HFFc6 (cell line): ENCODE results near the gene WDR38. TPM values are rescaled to one million over a fixed set of nuclear protein-coding genes. Genes with fewer than 3 reads are reported as not detected.

Source experiments
- DNase-seq: peaks from one replicate; pipeline ENCODE4 v3.0.0-alpha.2; 2018
- H3K27ac Mint-ChIP-seq: 2 replicates; pipeline ENCODE4 v1.8.0; 2020; ENCODE audit warnings: mild to moderate bottlenecking, mixed read lengths
- H3K27me3 Mint-ChIP-seq: 2 replicates; pipeline ENCODE4 v1.8.0; 2021; ENCODE audit warnings: mild to moderate bottlenecking, moderate library complexity, mixed read lengths; ENCODE audit not compliant: insufficient read depth
- H3K36me3 Mint-ChIP-seq: 2 replicates; pipeline ENCODE4 v1.8.0; 2021; ENCODE audit warnings: low read depth, mixed read lengths
- H3K4me1 Mint-ChIP-seq: 2 replicates; pipeline ENCODE4 v1.8.0; 2020; ENCODE audit warnings: low read depth, mixed read lengths
- H3K4me3 Mint-ChIP-seq: 2 replicates; pipeline ENCODE4 v1.8.0; 2020; ENCODE audit warnings: mild to moderate bottlenecking, moderate library complexity, mixed read lengths
- H3K9me3 Mint-ChIP-seq: 2 replicates; pipeline ENCODE4 v1.8.0; 2020; ENCODE audit warnings: mild to moderate bottlenecking, mixed read lengths
- total RNA-seq, 6 experiments: library from RNA; stranded (reverse); fragmentation: NEBNext Ultra II Directional; extraction: Animal tissue kit (Norgen Biotek cat#: 25700); gene quantifications; 2 replicates in 1 of 6; 3 replicates in 5 of 6; pipeline ENCODE4 v1.2.3, GENCODE V29; 2021
- TF ChIP-seq, protein P1 (sequence below): fragments of 200-600 bp; sonication (generic); IDR thresholded peaks from 2 replicates; pipeline ENCODE4 v1.5.0; 2021; ENCODE audit warnings: antibody characterized with exemption, mild to moderate bottlenecking

The WDR38 gene
- total RNA-seq, 6 experiments from 2014 or later = not detected

DNA sequence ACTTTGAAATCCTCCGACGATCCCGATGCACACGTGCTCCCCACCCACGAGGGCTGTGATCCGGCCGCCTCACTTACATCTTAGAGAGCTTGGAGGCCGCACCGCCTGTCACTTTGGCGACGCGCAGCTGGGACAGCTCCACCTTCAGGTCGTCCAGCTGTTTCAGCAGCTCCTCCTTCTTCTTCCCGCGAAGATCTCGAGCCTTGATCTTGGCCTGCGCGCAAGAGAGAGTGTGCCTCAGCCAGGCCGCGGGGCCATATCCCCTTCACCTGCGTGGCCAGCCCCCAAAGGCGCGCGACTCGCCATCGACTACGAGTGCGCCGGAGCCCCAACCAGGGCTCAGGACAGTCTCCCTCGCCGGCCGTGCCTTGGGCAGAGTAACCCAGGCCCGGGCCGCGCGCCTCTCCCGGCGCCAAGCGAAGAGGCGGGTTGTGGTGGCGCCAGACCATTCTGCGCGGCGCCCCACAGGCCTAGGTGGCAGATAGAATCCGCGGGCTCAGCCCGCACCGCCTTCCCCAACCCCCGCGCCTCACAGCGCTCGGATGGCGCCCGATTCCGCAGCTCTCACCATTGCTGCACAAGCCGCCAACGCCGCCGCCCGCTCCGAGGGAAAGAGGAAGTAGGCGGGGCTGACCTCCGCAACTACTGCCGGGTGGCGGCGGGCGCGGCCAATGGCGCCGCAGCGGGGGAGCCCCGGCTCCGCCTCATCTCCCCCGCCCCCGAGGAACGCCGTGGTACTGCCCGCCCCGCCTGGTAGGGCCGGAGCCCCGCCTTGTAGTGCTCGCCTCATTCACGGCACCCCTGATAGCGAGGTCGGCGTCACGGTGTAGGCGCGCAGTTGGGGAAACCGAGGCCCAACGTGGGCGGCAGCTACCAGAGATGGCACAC is 8.3 kb downstream of the WDR38 start, which contains the start of the genes ARPC5L and RPL35:
Gene ARPC5L (plus strand): TSS at position 789 of the 888 bp plus-strand sequence. CDS start 7,161 bp downstream, outside the sequence.
Gene RPL35 (minus strand): TSS at position 616 of the 888 bp plus-strand sequence. CDS start 45 bp downstream, at position 571.
- peak; percentile 88 for DNase-seq
- no peaks in the 10 kb centered on the region for H3K9me3 Mint-ChIP-seq
- TF ChIP-seq, protein P1, sequence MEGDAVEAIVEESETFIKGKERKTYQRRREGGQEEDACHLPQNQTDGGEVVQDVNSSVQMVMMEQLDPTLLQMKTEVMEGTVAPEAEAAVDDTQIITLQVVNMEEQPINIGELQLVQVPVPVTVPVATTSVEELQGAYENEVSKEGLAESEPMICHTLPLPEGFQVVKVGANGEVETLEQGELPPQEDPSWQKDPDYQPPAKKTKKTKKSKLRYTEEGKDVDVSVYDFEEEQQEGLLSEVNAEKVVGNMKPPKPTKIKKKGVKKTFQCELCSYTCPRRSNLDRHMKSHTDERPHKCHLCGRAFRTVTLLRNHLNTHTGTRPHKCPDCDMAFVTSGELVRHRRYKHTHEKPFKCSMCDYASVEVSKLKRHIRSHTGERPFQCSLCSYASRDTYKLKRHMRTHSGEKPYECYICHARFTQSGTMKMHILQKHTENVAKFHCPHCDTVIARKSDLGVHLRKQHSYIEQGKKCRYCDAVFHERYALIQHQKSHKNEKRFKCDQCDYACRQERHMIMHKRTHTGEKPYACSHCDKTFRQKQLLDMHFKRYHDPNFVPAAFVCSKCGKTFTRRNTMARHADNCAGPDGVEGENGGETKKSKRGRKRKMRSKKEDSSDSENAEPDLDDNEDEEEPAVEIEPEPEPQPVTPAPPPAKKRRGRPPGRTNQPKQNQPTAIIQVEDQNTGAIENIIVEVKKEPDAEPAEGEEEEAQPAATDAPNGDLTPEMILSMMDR = peak; percentile 69
- H3K27ac Mint-ChIP-seq = peak within 1 kb of the TSS; percentile 87
- peaks cover 32% of the 10 kb centered on the region for H3K36me3 Mint-ChIP-seq
- H3K4me1 Mint-ChIP-seq = peaks cover 30% of the 10 kb centered on the region
- H3K27me3 Mint-ChIP-seq = no peaks in the 10 kb centered on the region; the same call in 1 of the 2 replicates
- H3K4me3 Mint-ChIP-seq = peak within 1 kb of the TSS; percentile 88

DNA sequence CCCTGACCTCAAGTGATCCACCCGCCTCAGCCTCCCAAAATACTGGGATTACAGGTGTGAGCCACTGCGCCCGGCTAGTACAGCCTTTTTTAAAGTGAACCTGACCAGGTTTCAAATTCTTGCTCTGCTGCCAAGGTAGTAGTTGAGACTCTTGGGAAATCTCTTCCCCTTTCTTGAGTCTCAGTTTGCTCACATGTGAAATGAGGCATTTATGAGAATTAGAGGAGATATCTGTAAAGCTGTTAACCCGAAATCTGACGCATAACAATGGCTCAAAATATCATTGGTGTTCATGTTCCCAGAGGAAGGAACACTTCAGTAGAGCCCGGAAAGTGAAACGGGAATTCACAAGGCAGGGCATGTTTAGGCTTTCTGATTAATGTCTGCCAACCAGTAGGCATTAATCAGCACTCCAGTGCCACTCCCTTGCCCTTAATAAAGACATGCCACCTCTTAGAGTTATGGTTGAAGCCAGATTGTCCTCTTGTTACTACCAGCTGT is 10.2 kb downstream of the WDR38 start:
- no peak for DNase-seq
- Mint-ChIP-seq H3K27ac (0 out of 2 replicates have a peak overlapping the region, but pooled peaks have one; percentile 14), H3K36me3 (peaks cover 23% of the 10 kb centered on the region), H3K4me1 (peaks cover 48% of the 10 kb centered on the region), H3K4me3 (peak overlapping the region; percentile 17; the same call in 1 of the 2 replicates), H3K9me3 (no peaks in the 10 kb centered on the region), H3K27me3 (no peaks in the 10 kb centered on the region; the same call in none of the 2 replicates)
- TF ChIP-seq, protein P1 = no peak

DNA sequence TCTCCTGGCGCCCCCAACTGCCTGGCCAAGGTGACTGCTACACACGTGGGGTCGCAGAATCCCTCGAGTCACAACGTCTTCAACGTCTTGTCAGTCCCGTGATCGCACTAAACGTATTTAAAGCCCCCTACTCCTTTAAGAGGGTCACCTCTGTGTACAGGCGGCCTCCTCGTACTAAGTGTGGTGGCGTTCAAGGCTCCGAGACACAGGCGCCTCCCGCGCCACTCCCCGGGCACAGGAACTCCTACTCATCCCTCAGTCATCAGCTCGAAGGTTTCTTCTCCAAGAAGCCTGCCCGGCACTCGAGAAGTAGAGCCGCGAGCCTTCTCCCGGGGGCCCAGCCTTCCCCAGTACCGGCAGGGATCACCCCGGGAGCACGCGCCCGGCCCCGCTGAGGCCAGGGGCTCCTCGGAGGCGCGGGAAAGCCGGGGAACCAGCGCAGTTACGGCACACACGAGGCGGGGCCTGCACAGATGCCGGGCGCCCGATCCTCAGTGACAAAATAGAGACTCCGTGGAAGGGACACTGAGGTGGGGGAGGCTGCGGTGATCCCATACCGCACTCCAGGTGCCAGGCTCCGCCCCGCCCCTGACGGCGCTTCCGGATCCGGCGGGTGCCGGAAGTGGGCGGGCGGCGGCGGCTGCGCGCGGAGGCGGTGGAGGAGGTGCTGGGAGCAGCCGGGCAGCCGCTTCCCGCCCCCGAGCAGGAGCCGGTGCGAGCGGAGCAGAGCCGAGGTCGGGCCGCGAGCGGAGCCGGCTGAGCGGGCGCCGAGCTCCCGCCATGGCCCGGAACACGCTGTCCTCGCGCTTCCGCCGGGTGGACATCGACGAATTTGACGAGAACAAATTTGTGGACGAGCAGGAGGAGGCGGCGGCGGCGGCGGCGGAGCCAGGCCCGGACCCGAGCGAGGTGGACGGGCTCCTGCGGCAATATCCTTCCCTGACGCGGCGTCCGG is 15.5 kb downstream of the WDR38 start:
- Mint-ChIP-seq H3K4me3 (peak overlapping the region; percentile 96), H3K9me3 (no peaks in the 10 kb centered on the region), H3K27me3 (no peaks in the 10 kb centered on the region; the same call in none of the 2 replicates), H3K27ac (peak overlapping the region; percentile 97), H3K4me1 (peaks cover 55% of the 10 kb centered on the region), H3K36me3 (peaks cover 23% of the 10 kb centered on the region)
- peak; percentile 76 for DNase-seq
- TF ChIP-seq, protein P1 = no peak

DNA sequence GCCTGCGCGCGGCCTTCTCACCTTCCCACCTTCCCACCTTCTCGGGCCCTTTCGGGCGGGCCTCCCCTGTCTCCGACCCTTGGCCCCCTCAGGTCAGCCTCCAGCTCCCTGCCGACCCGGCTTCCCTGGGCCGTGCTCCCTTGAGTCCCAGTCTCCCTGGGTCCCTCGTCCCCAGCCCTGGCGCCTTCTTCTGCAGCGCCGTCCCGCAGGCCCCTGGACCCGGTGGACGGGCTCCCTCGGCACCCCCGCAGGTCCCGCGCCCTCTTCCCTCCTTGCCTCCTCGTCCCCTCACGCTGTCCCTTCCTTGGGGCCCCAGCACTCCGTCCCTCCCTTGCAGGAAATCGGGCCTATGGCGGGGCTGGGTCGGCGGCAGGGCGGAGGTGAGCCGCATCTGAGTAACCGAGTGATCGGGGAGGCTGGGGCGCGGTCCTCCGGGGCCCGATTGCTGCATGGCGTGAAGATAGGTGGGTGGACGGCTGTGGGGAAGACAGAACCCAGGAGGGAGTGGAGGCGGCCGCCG is 16.3 kb downstream of the WDR38 start:
- Mint-ChIP-seq H3K27ac (peak overlapping the region; percentile 85), H3K27me3 (no peaks in the 10 kb centered on the region; the same call in none of the 2 replicates), H3K4me3 (peak overlapping the region; percentile 96), H3K9me3 (no peaks in the 10 kb centered on the region), H3K36me3 (peaks cover 23% of the 10 kb centered on the region), H3K4me1 (peaks cover 52% of the 10 kb centered on the region)
- DNase-seq = no peak
- TF ChIP-seq, protein P1 = no peak
